NCI-H2029 (cell line): Measurements from ENCODE around the gene FKBP1A.

ENCODE experiments used
- DNase-seq: peaks from one replicate; lab custom pipeline; 2025; lab: John Stamatoyannopoulos, UW

Gene FKBP1A

GRCh38 chr20:1383623-1384404, 9.0 kb downstream of the FKBP1A start:
- peak; percentile 80 for DNase-seq

DNA sequence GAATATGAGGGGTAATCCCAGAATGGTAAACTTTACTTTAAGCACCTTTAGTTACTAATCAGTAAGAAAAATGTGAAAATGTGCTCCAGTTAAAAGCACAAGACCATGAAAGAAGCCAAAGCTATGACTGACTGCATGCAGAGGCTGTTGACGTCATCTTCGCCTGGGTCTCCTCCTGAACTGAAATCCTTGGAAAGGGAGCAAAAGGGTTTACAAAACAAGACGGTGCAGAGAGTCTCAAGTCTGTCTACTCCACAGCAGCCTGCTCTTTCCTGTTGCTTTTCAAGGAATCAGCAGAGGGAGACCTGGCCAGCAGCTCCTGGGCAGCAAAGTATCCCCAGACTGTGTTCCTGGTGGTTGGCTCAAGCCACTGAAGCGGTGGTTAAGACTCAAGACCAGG, 10.2 kb downstream of the FKBP1A start:
- DNase-seq, result no peak

GRCh38 chr20:1381753-1382591, 10.9 kb downstream of the FKBP1A start:
- peak; percentile 25 for DNase-seq

DNA sequence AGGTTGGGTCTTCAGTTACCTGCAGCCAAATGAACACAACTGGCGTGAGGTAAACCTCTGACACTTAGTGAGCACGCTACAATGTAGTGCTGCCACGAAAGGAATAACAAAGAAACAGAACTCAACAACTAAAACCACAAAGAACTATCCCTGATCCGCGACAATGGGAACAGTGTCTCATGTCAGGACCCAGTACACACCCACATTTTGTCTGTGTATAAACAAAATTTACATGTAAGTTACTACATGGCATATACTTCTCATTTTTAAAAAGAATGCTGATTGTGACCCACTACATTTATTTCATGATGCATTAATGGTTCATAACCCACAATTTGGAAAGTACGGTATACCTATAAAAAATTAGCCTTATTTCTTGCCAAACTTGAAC, 14.1 kb downstream of the FKBP1A start:
- no peak for DNase-seq

DNA sequence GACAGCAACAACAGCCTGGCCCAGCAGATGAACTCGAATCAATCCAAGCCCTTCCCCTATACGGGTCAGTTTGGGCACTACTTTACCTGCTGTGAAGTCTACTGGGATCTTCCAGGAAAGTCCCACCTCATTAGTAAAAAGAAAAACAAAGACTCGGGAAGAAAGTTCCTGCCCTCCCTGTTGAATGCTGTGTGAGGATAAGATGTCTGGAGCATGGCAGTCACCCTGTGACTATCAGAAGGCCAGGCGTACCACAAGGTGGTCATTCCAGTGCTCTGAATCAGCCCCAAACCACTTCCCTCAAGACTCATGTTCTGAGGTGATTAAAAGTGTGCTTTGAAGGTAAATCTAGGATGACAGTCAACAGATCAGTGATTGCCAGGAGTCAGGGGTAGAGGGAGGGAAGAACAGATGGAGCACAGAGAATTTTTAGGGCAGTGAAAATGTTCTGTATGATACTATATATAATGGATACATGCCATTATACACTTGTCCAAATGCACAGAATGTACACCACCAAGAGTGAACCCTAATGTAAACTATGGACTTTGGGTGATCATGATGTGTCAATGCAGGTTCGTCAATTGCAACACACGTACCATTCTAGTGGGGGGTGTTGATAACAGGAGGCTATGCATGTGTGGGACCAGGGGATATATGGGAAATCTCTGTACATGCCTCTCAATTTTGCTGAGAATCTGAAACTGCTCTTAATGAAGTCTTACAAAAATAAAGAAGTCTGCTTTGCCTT, 14.7 kb downstream of the FKBP1A start:
- no peak for DNase-seq

DNA sequence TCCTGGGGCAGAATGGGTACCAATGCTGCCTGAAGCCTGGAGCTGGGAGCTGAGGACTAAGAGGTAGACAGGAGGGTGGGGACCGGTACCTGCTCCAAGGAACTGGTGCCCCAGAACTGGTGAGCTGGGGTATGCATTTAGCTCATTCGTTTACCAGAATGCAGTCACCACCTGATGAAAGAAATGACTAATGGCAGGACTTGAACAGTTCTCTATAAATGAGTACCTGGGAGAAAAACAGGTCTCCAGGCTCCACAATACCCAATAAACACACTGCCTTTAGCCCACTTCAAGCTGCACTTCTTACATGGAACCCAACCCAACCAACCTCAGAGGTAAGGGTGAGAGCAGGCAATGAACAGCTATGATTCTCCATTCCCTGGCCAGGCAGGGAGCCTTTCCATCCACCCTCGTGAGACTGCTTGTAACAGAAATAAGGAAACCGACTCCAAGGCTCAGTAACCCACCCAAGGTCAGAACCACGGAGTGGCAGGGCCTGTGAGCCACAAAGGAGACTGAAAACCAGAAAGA, 15.4 kb downstream of the FKBP1A start:
- DNase-seq, result no peak

GRCh38 chr20:1376408-1377270, 16.2 kb downstream of the FKBP1A start:
- no peak for DNase-seq

- DNase-seq, result no peak
Observed at GRCh38 chr20:1376007-1376406, 16.8 kb downstream of the FKBP1A start.

DNA sequence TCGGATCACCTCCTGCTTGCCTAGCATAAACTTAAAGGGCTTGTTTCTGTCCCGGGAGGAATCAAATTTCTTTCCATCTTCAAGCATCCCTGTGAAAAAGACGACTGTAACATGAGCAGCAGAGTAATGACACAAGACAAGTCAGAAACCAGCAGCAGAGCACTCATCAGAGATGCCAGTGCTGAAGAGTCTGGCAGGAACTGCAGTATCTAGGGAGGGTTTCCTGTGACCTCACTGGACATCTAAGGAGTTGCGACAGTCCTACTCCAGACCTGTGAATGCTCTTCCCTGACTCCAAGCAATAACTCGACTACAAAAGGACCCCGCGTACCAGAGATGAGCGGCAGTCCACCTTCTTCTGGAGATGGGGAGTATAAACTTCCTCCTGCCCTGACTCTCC, 17.3 kb downstream of the FKBP1A start:
- DNase-seq, result no peak

DNA sequence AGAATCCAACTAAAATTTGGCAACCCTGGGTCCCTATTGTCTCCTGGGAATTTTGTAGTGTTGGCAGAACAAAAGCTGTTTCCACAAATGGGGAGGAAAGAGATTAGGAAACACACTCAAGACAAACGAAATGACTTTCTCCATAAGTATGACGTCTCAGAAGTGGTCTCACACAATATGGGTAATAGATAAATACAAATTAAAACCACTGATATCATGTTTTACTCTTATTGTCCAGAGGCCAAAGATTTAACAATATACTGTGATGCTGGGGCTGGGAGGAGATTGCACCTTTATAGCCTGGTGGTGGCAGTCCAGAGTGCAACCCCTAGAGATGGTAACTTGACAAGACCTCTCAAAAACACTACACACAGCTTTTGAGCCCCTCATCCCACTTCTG, 18.6 kb downstream of the FKBP1A start:
- DNase-seq, result no peak

GRCh38 chr20:1373614-1374013, 19.2 kb downstream of the FKBP1A start:
- DNase-seq, result no peak

DNA sequence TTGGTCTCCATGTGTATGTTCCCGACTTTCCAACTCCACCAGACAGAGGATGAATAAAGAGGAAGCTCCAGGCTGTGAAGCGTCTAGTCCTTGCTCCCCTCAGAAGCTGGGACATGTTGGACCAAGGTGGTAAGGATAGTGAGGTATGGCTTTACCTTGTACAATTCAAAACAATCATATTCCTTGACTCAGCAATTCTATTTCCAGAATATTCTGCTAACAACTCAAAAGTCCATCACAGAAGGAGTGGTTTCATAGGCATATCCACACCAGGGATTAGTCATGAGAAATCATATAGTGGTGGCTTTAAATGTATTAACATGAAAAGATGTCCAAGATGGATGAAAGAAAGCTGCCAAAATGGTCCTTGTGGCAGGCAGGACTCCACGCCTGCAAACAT, 19.8 kb downstream of the FKBP1A start:
- no peak for DNase-seq

DNA sequence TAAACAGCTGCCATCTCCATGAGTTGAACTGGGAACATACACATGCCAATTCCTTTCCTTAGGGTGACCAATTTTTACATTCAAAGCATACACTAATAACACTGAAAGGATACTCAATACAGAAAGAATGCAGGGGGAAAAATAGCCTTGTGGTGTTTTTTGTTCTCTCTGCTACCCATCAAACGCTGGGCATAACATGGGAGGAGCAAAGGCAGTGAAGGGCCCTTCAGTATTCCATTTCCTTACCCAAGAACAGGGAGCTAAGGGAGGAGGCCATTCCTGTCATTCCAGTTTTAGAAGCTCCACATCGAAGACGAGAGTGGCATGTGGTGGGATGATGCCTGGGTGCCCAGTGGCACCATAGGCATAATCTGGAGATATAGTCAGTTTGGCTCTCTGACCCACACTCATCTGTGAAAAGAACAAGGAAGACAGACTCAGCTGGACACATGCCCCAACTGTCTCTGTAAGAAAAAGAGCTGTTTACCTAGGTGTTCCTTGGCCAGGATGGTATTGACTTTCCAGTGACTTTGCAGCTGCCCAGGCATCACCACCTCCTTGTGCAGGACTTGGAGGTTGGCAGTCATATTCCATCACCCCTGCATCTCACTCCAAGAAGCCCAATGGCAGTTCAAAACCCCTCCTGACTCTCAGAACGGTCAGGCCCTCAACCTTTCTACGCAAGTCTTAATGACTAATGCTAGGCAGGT, 20.9 kb downstream of the FKBP1A start:
- no peak for DNase-seq

- DNase-seq, result no peak
Observed at GRCh38 chr20:1371202-1371782, 21.6 kb downstream of the FKBP1A start.

GRCh38 chr20:1370548-1371110, 22.2 kb downstream of the FKBP1A start:
- no peak for DNase-seq

- DNase-seq, result no peak
Observed at GRCh38 chr20:1369970-1370369, 22.9 kb downstream of the FKBP1A start.

DNA sequence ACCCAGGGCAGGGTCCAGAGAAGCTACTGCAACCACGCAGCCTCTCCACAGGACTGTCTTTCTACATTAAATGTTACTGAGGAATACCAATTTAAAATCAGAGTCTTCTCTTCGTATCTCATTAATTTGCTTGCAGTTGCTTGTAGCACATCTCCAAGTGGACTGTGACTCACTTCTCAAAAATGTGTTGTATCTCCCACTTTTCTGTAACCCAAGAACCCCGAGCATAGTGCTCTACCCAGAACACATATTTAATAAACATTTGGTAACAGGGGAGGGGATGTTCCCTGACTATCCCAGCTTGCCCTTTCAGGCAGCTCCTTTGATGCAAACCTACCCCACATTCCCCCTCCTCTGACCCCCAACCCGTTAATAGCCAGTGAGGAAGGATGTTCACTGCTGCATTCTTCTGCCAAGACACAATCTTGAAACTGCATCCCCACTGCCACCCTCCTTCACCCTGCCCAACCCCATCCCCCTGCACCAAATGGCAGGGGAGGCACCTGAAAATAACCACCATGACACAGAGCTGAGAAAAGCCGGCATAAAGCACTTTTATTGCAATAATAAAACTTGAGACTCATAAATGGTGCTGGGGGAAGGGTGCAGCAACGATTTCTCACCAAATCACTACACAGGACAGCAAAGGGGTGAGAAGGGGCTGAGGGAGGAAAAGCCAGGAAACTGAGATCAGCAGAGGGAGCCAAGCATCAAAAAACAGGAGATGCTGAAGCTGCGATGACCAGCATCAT, 24.2 kb downstream of the FKBP1A start:
- no peak for DNase-seq

DNA sequence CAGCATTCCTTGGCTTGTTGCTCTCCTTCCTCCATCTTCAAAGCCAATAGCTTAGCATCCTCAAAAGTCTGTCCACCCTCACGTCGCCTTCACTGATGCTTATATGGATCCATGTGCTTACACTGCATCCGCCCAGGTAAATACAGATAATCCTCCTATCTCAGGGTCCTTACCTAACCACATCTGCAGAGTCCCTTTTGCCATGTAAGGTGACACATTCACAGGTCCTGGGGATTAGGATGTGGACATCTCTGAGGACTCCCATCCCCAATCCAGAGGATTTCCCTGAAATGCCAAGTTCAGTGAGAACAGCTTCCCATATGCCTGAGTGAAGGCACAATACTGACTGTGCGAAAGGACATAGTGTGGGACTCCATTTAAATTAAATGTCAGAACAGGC, 25.4 kb downstream of the FKBP1A start:
- no peak for DNase-seq

GRCh38 chr20:1364106-1364505, 28.7 kb downstream of the FKBP1A start:
- peak; percentile 7 for DNase-seq
